Measurements from ENCODE around the gene H6PD. TPM values are rescaled to one million over a fixed set of nuclear protein-coding genes. Genes with fewer than 3 reads are reported as not detected.

The H6PD gene
- total RNA-seq = 17.1 and 18.3 TPM in 2 replicates
- polyA plus RNA-seq (2012) = 12.1 TPM

GRCh38 chr1:9234223-9235095 lies at the start of gene H6PD:
Gene H6PD, plus strand, starts transcription at chr1:9234774. Its CDS starts 10,161 bp downstream, at chr1:9244935.
- DNase-seq (ENCODE audit: low read depth) = peak; percentile 85

- DNase-seq (ENCODE audit: low read depth) = no peak
These were observed 48.3 kb upstream of the H6PD start for GRCh38 chr1:9186082-9186859.

GRCh38 chr1:9187004-9187403 lies 47.6 kb upstream of the H6PD start:
- no peak for DNase-seq (ENCODE audit: low read depth)

GRCh38 chr1:9190234-9190633 lies 44.3 kb upstream of the H6PD start:
- no peak for DNase-seq (ENCODE audit: low read depth)

- DNase-seq (ENCODE audit: low read depth) = no peak
These were observed 43.3 kb upstream of the H6PD start for GRCh38 chr1:9191231-9191630.

- DNase-seq (ENCODE audit: low read depth) = peak; percentile 19
These were observed 41.9 kb upstream of the H6PD start for GRCh38 chr1:9192578-9193232.

- no peak for DNase-seq (ENCODE audit: low read depth)
These were observed 41.3 kb upstream of the H6PD start for GRCh38 chr1:9193233-9193625.

GRCh38 chr1:9194024-9194423 lies 40.5 kb upstream of the H6PD start:
- DNase-seq (ENCODE audit: low read depth) = no peak

GRCh38 chr1:9195651-9196050 lies 38.9 kb upstream of the H6PD start:
- DNase-seq (ENCODE audit: low read depth) = no peak

GRCh38 chr1:9196129-9197040 lies 38.2 kb upstream of the H6PD start:
- peak; percentile 79 for DNase-seq (ENCODE audit: low read depth)

GRCh38 chr1:9197186-9198099 lies 37.1 kb upstream of the H6PD start:
- DNase-seq (ENCODE audit: low read depth) = no peak

- DNase-seq (ENCODE audit: low read depth) = peak; percentile 35
These were observed 35.8 kb upstream of the H6PD start for GRCh38 chr1:9198538-9199361.

GRCh38 chr1:9200441-9200840 lies 34.1 kb upstream of the H6PD start:
- no peak for DNase-seq (ENCODE audit: low read depth)

GRCh38 chr1:9201401-9202239 lies 33.0 kb upstream of the H6PD start:
- DNase-seq (ENCODE audit: low read depth) = peak; percentile 43

- DNase-seq (ENCODE audit: low read depth) = no peak
These were observed 32.2 kb upstream of the H6PD start for GRCh38 chr1:9202240-9202870.

- DNase-seq (ENCODE audit: low read depth) = no peak
These were observed 31.0 kb upstream of the H6PD start for GRCh38 chr1:9203511-9203982.

GRCh38 chr1:9204156-9204720 lies 30.3 kb upstream of the H6PD start:
- no peak for DNase-seq (ENCODE audit: low read depth)
